K562 (cell line): ENCODE results near the gene CLTRN. TPM values are rescaled to one million over a fixed set of nuclear protein-coding genes. Genes with fewer than 3 reads are reported as not detected.
A peak's percentile ranks its signal among the peaks of the same experiment; 100 is the strongest.

Source experiments
- CBFA2T3 ChIP-seq: fragments of 450-650 bp; IDR thresholded peaks from 2 replicates; pipeline ENCODE4 v1.6.1; 2017
- DPF2 ChIP-seq: fragments of 450-650 bp; IDR thresholded peaks from 2 replicates; pipeline ENCODE4 v1.6.1; 2016
- MGA ChIP-seq: fragments of 450-650 bp; IDR thresholded peaks from 2 replicates; pipeline ENCODE4 v1.6.1; 2016; ENCODE audit warnings: mild to moderate bottlenecking, moderate library complexity
- MYBL2 ChIP-seq, 2 experiments: fragments of 450-650 bp in 1 of 2; sonication (generic) in 1 of 2; formaldehyde crosslinking in 1 of 2; IDR thresholded peaks; 2 replicates each; pipeline versions ENCODE4 v1.6.1 to v1.8.1; 2017 to 2022; ENCODE audit warnings: borderline replicate concordance in 1 of 2, inconsistent platforms in 1 of 2, low read depth in 1 of 2, mild to moderate bottlenecking in 1 of 2, missing genetic modification reagents in 1 of 2, moderate library complexity in 1 of 2
- NFYB ChIP-seq: IDR thresholded peaks from 2 replicates; pipeline ENCODE4 v1.6.1; 2011; ENCODE audit warnings: mild to moderate bottlenecking, moderate library complexity; ENCODE audit not compliant: insufficient read length; ENCODE audit errors: extremely low read depth
- OTX1 ChIP-seq: fragments of 450-650 bp; formaldehyde crosslinking; IDR thresholded peaks from 2 replicates; pipeline ENCODE4 v1.4.0; 2022; ENCODE audit warnings: mild to moderate bottlenecking
- POLR2AphosphoS5 ChIP-seq: IDR thresholded peaks from 2 replicates; pipeline ENCODE4 v1.6.1; 2011; ENCODE audit warnings: mild to moderate bottlenecking, low read depth, low read length, moderate library complexity; ENCODE audit not compliant: control insufficient read depth, insufficient read depth
- RBFOX2 ChIP-seq: fragments of 200-400 bp; formaldehyde crosslinking; IDR thresholded peaks from 2 replicates; pipeline ENCODE4 v1.6.1; 2017; ENCODE audit warnings: low read depth, mild to moderate bottlenecking, low read length, moderate library complexity
- SIRT6 ChIP-seq: IDR thresholded peaks from one replicate; pipeline ENCODE4 v1.6.1; 2012; ENCODE audit warnings: low read depth, mild to moderate bottlenecking, control low read depth, inconsistent platforms, low read length, moderate library complexity
- SMAD3 ChIP-seq: fragments of 450-650 bp; formaldehyde crosslinking; conservative IDR thresholded peaks from 2 replicates; pipeline ENCODE4 v1.4.0; 2020; ENCODE audit warnings: mild to moderate bottlenecking
- SOX6 ChIP-seq: fragments of 450-650 bp; IDR thresholded peaks from 2 replicates; pipeline ENCODE4 v1.6.1; 2014; ENCODE audit warnings: mild to moderate bottlenecking
- ZNF133 ChIP-seq: fragments of 250-450 bp; sonication (Bioruptor Pico); IDR thresholded peaks from 2 replicates; pipeline ENCODE4 v1.4.0; 2020; ENCODE audit warnings: mild to moderate bottlenecking
- ZNF431 ChIP-seq: sonication (generic); formaldehyde crosslinking; IDR thresholded peaks from 2 replicates; pipeline ENCODE4 v1.8.0; 2022; ENCODE audit warnings: mild to moderate bottlenecking, missing genetic modification reagents
- ZNF695 ChIP-seq: fragments of 450-650 bp; formaldehyde crosslinking; IDR thresholded peaks from 2 replicates; pipeline ENCODE4 v1.4.0; 2020; ENCODE audit warnings: mild to moderate bottlenecking, moderate library complexity
- ZNF707 ChIP-seq: fragments of 250-450 bp; sonication (Bioruptor Pico); conservative IDR thresholded peaks from 2 replicates; pipeline ENCODE4 v1.8.0; 2022; ENCODE audit warnings: inconsistent platforms, mild to moderate bottlenecking, moderate library complexity
- ZNF740 ChIP-seq, 3 experiments: fragments of 200-800 bp in 1 of 3; sonication (Bioruptor generic) in 1 of 3; sonication (generic) in 1 of 3; formaldehyde crosslinking in 1 of 3; IDR thresholded peaks; 2 replicates each; pipeline versions ENCODE4 v1.6.1 to v1.8.0; 2016 to 2022; ENCODE audit warnings: mild to moderate bottlenecking in 2 of 3, missing compliant biosample characterization in 2 of 3, missing genetic modification characterization in 2 of 3, missing genetic modification reagents in 1 of 3
- ZNF766 ChIP-seq: fragments of 200-800 bp; sonication (Bioruptor generic); conservative IDR thresholded peaks from 2 replicates; pipeline ENCODE4 v1.6.1; 2016; ENCODE audit warnings: missing genetic modification characterization, missing compliant biosample characterization
- polyA plus RNA-seq, 8 experiments: library from polyadenylated mRNA; depleted of rRNA in 4 of 8; stranded (reverse) in 5 of 8; unstranded in 3 of 8; fragments of >200 nt; fragmentation: Nextera tagmentation in 2 of 8; fragmentation: Illumina TruSeq in 1 of 8; extraction: Ambion mirVana in 2 of 8; extraction: Trizol in 1 of 8; gene quantifications; 2 replicates each; pipeline versions ENCODE4 v1.2.1 to v1.2.3, GENCODE V29; 2011 to 2014; ENCODE audit warnings: inconsistent platforms in 1 of 8, missing spikeins in 1 of 8
- total RNA-seq, 7 experiments: library from RNA; depleted of rRNA in 6 of 7; stranded (reverse); fragments of >200 nt in 6 of 7; fragmentation: Illumina TruSeq in 2 of 7; extraction: Trizol in 2 of 7; gene quantifications; 2 replicates each; pipeline versions ENCODE4 v1.2.1 to v1.2.3, GENCODE V29; 2011 to 2021; ENCODE audit warnings: low replicate concordance in 1 of 7

The CLTRN gene
- total and polyA plus RNA-seq, 9 of the 15 experiments (the other 6 are each of a cell fraction or from before 2014, with no cell fraction given): 0.11 to 0.36 (median 0.18) TPM; not detected in 2

- no peak for TF ChIP-seq MGA
- no peak for TF ChIP-seq POLR2AphosphoS5
- 0 out of 2 replicates have a peak, but pooled peaks have one; percentile 12 for TF ChIP-seq SOX6
- TF ChIP-seq RBFOX2: no peak
- TF ChIP-seq ZNF695: no peak
- 0 out of 2 replicates have a peak, but pooled peaks have one; percentile 42 for TF ChIP-seq ZNF766 (CRISPR knock-in tag)
- no peak for TF ChIP-seq NFYB
- TF ChIP-seq CBFA2T3: peak; percentile 83
- TF ChIP-seq ZNF707: no peak
- no peak for TF ChIP-seq ZNF431 (CRISPR knock-in tag)
- TF ChIP-seq SIRT6: no peak
- TF ChIP-seq DPF2: 0 out of 2 replicates have a peak, but pooled peaks have one; percentile 36
- TF ChIP-seq ZNF133 (CRISPR knock-in tag): no peak
- no peak for TF ChIP-seq OTX1
- no peak for TF ChIP-seq ZNF740 (CRISPR knock-in tag; IDR thresholded peaks at IDR 0.05)
- no peak for TF ChIP-seq ZNF740 (tag; IDR thresholded peaks at IDR 0.05)
- TF ChIP-seq SMAD3: no peak
- TF ChIP-seq MYBL2 (IDR thresholded peaks at IDR 0.05; ENCODE audit: low read depth): no peak
- no peak for TF ChIP-seq MYBL2 (CRISPR knock-in tag; IDR thresholded peaks at IDR 0.05; ENCODE audit: borderline replicate concordance)
These were observed 18.6 kb upstream of the CLTRN start (continued) for GRCh38 chrX:15683193-15683592.
